HepG2 (cell line): Measurements from ENCODE around the gene SLTM. TPM values are rescaled to one million over a fixed set of nuclear protein-coding genes. Genes with fewer than 3 reads are reported as not detected.

Experiments used
- ATAC-seq: fragments of 200-7000 bp; cut with Tn5 transposase; 3 replicates; pipeline ENCODE4 v1.9.1; 2020; ENCODE audit warnings: mild to moderate bottlenecking, moderate library complexity
- BruUV-seq: library from RNA; stranded (reverse); fragments of 400-500 nt; replicated peaks from 2 replicates; lab custom pipeline; 2021; lab: Mats Ljungman, UMichigan
- CTCF ChIA-PET: fragments of 300-600 bp; formaldehyde crosslinking; extraction: SDS; loops from one replicate; lab custom pipeline; 2021; ENCODE audit warnings: low total read pairs, inconsistent platforms, low intra/inter-chr PET ratio; lab: Yijun Ruan, JAX
- POLR2A ChIA-PET: fragments of 350-600 bp; sonication (Branson Sonifier 250); formaldehyde crosslinking; loops from one replicate; lab custom pipeline; 2020; ENCODE audit warnings: antibody characterized with exemption, inconsistent platforms; lab: Yijun Ruan, JAX
- DNase-seq: peaks from one replicate; pipeline ENCODE4 v3.0.0-alpha.2; 2015; ENCODE audit warnings: low spot score
- FAIRE-seq: peaks from 3 replicates; lab custom pipeline; 2011; peaks lifted over from hg19 to GRCh38; lab: Jason Lieb, UNC
- H2AFZ ChIP-seq: one replicate; pipeline ENCODE4 v1.6.1; 2011; ENCODE audit warnings: low read length, inconsistent platforms
- H3K27ac ChIP-seq: fragments of 300-600 bp; 3 replicates; pipeline ENCODE4 v1.8.0; 2011; ENCODE audit warnings: mixed run types, mild to moderate bottlenecking, mixed read lengths, low read length, inconsistent platforms; ENCODE audit not compliant: insufficient read depth; ENCODE audit errors: extremely low read length
- H3K27me3 ChIP-seq, 2 experiments: fragments of 200-600 bp in 1 of 2; 2 replicates in 1 of 2; 3 replicates in 1 of 2; pipeline versions ENCODE4 v1.6.0 to v1.8.0; 2011; ENCODE audit warnings: low read length in 2 of 2, mild to moderate bottlenecking in 2 of 2, moderate library complexity in 2 of 2, inconsistent platforms in 1 of 2; ENCODE audit not compliant: insufficient read depth in 2 of 2, control insufficient read depth in 1 of 2
- H3K36me3 ChIP-seq, 2 experiments: fragments of 200-600 bp in 1 of 2; replicated peaks in 1 of 2; 2 replicates in 1 of 2; 3 replicates in 1 of 2; pipeline versions ENCODE4 v1.5.1 to v1.8.0; 2011; ENCODE audit warnings: low read length in 2 of 2, inconsistent platforms in 1 of 2; ENCODE audit not compliant: insufficient read depth in 2 of 2, control insufficient read depth in 1 of 2
- H3K4me1 ChIP-seq: 2 replicates; pipeline ENCODE4 v1.5.1; 2012; ENCODE audit warnings: low read length, inconsistent platforms; ENCODE audit not compliant: insufficient read depth
- H3K4me2 ChIP-seq: 2 replicates; pipeline ENCODE4 v1.6.0; 2011; ENCODE audit warnings: low read depth, low read length, inconsistent platforms
- H3K4me3 ChIP-seq, 3 experiments: fragments of 200-600 bp in 1 of 3; sonication (generic), shearing (Covaris generic) in 1 of 3; replicated peaks in 1 of 3; 2 replicates each; pipeline ENCODE4 v1.5.1; 2011 to 2016; ENCODE audit warnings: low read length in 3 of 3, inconsistent platforms in 2 of 3, low read depth in 2 of 3, mild to moderate bottlenecking in 2 of 3, control low read depth in 1 of 3, mixed read lengths in 1 of 3; ENCODE audit not compliant: insufficient read depth in 1 of 3
- H3K79me2 ChIP-seq: one replicate; pipeline ENCODE4 v1.6.1; 2011; ENCODE audit warnings: low read length, inconsistent platforms; ENCODE audit not compliant: insufficient read depth
- H3K9ac ChIP-seq: 2 replicates; pipeline ENCODE4 v1.6.0; 2011; ENCODE audit warnings: mild to moderate bottlenecking, low read depth, low read length, inconsistent platforms; ENCODE audit not compliant: insufficient read depth
- H3K9me3 ChIP-seq: 2 replicates; pipeline ENCODE4 v1.5.1; 2012; ENCODE audit warnings: mild to moderate bottlenecking, low read length
- H4K20me1 ChIP-seq: 2 replicates; pipeline ENCODE4 v1.6.0; 2011; ENCODE audit warnings: inconsistent platforms, mild to moderate bottlenecking, low read length, moderate library complexity; ENCODE audit not compliant: insufficient read depth
- CTCF ChIP-seq: sonication (generic); formaldehyde crosslinking; IDR thresholded peaks from 2 replicates; pipeline ENCODE4 v1.5.0; 2020; ENCODE audit warnings: mild to moderate bottlenecking, missing genetic modification reagents, moderate library complexity
- HMG20A ChIP-seq: IDR thresholded peaks from 2 replicates; pipeline ENCODE4 v1.6.1; 2016; ENCODE audit warnings: borderline replicate concordance
- MIXL1 ChIP-seq: IDR thresholded peaks from 2 replicates; pipeline ENCODE4 v1.6.1; 2016
- MYNN ChIP-seq: sonication (generic); formaldehyde crosslinking; IDR thresholded peaks from 2 replicates; pipeline ENCODE4 v1.4.0; 2020; ENCODE audit warnings: mild to moderate bottlenecking, low read depth, missing genetic modification reagents
- NBN ChIP-seq: fragments of 450-650 bp; conservative IDR thresholded peaks from 2 replicates; pipeline ENCODE4 v1.6.1; 2017
- PATZ1 ChIP-seq: sonication (generic); formaldehyde crosslinking; IDR thresholded peaks from 2 replicates; pipeline ENCODE4 v1.4.0; 2020; ENCODE audit warnings: missing genetic modification reagents
- SMARCC2 ChIP-seq: fragments of 450-650 bp; IDR thresholded peaks from 2 replicates; pipeline ENCODE4 v1.6.1; 2017; ENCODE audit warnings: antibody characterized with exemption, mild to moderate bottlenecking
- SMC3 ChIP-seq: IDR thresholded peaks from 2 replicates; pipeline ENCODE4 v1.6.1; 2011; ENCODE audit warnings: low read length, improper control_type of control experiment
- STAG1 ChIP-seq: sonication (generic); formaldehyde crosslinking; IDR thresholded peaks from 2 replicates; pipeline ENCODE4 v1.4.0; 2020; ENCODE audit warnings: missing genetic modification reagents
- TBX3 ChIP-seq: fragments of 450-650 bp; IDR thresholded peaks from 2 replicates; pipeline ENCODE4 v1.6.1; 2017; ENCODE audit warnings: antibody characterized with exemption, mild to moderate bottlenecking, inconsistent platforms, borderline replicate concordance
- TRIM24 ChIP-seq: sonication (generic); formaldehyde crosslinking; IDR thresholded peaks from 2 replicates; pipeline ENCODE4 v1.8.0; 2022; ENCODE audit warnings: mild to moderate bottlenecking, missing genetic modification reagents
- ZFX ChIP-seq: sonication (generic); formaldehyde crosslinking; IDR thresholded peaks from 2 replicates; pipeline ENCODE4 v1.4.0; 2020; ENCODE audit warnings: mild to moderate bottlenecking, low read depth, missing genetic modification reagents, moderate library complexity
- ZKSCAN1 ChIP-seq: fragments of 150-350 bp; IDR thresholded peaks from 2 replicates; pipeline ENCODE4 v1.6.1; 2014; ENCODE audit warnings: low read length
- ZNF136 ChIP-seq: sonication (generic); formaldehyde crosslinking; IDR thresholded peaks from 2 replicates; pipeline ENCODE4 v1.8.1; 2022; ENCODE audit warnings: low read depth, mild to moderate bottlenecking, moderate library complexity, missing genetic modification reagents
- ZNF33A ChIP-seq: sonication (generic); formaldehyde crosslinking; IDR thresholded peaks from 2 replicates; pipeline ENCODE4 v1.5.1; 2020; ENCODE audit warnings: missing genetic modification reagents, mild to moderate bottlenecking, moderate library complexity, borderline replicate concordance
- ZNF512B ChIP-seq: sonication (generic); formaldehyde crosslinking; IDR thresholded peaks from 2 replicates; pipeline ENCODE4 v1.5.1; 2020; ENCODE audit warnings: missing genetic modification reagents, mild to moderate bottlenecking, borderline replicate concordance
- ZNF549 ChIP-seq: sonication (generic); formaldehyde crosslinking; IDR thresholded peaks from 2 replicates; pipeline ENCODE4 v1.5.0; 2020; ENCODE audit warnings: missing genetic modification reagents
- WGBS: methylation state at CpG from one replicate; pipeline ENCODE4 v1.1.6; 2017; ENCODE audit warnings: low lambda C conversion rate; 5-methylcytosine and 5-hydroxymethylcytosine counted together
- in situ Hi-C: cut with HindIII; loops from 2 replicates; pipeline ENCODE4 v1.10.0; 2017; ENCODE audit warnings: low pct_unique_long_range_greater_than_20kb; ENCODE audit not compliant: extremely low pct_ligation_motif_present
- intact Hi-C: fragments of 100-400 bp; cut with micrococcal nuclease; formaldehyde crosslinking; loops from one replicate; pipeline ENCODE4 v1.10.0; 2022; ENCODE audit not compliant: unreplicated experiment
- polyA plus RNA-seq, 8 experiments: library from polyadenylated mRNA; depleted of rRNA in 3 of 8; stranded (reverse) in 7 of 8; unstranded in 1 of 8; fragments of >200 nt; fragmentation: Illumina TruSeq in 4 of 8; extraction: Trizol in 4 of 8; gene quantifications; 2 replicates each; pipeline versions ENCODE4 v1.2.1 to v1.2.3, GENCODE V29; 2011 to 2016; ENCODE audit warnings: low read depth in 4 of 8, missing spikeins in 1 of 8, mixed read lengths in 1 of 8; ENCODE audit not compliant: insufficient read depth in 1 of 8
- total RNA-seq, 5 experiments: library from RNA; depleted of rRNA; stranded (reverse); fragments of >200 nt; fragmentation: Illumina TruSeq; extraction: Trizol; gene quantifications; 2 replicates each; pipeline ENCODE4 v1.2.3, GENCODE V29; 2016; ENCODE audit warnings: low read depth in 1 of 5
- TF ChIP-seq, protein P1 (sequence below): sonication (generic); formaldehyde crosslinking; IDR thresholded peaks from 2 replicates; pipeline ENCODE4 v1.4.0; 2020; ENCODE audit warnings: mild to moderate bottlenecking, missing genetic modification reagents

Gene SLTM
- total and polyA plus RNA-seq, 2 of the 13 experiments (the other 11 are each of a cell fraction or from before 2014, with no cell fraction given): 22.0 to 64.2 TPM

DNA sequence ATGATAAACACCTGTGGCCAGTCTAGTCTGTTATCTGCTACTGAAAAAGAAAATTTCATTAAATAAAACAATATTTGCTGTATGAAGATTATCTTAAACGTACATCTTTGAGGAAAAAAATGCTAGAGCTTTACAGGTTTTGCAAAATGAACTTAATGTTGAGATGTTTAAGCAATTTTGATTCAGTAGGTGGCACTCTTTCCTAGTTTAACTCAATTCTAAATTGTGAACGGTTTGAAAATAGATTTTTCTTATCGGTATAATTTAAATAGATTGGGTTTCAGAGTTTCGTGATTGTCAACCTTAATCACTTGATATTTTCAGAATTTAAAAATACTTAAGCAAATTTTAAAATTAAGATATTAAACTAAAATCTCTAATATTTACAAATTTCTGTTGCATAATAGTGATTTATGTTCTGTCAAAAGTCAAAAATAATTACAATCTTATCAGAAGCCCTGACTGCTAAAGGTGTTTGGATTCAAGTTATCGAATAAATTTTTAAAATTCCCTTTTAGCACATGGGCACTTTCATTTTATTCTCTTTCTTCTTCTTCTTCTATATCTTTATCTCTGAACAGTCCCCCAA, 47.0 kb upstream of the SLTM start:
- BruUV-seq: no TSS peak
- ChIA-PET POLR2A (no interaction called here), CTCF (interaction anchor here (1.6 to 1.7 kb wide), 2 partner anchors 157 to 512 kb away, joined by 12 to 16 read pairs; no protein-coding TSS in a partner anchor)
- no peak overlapping the region; the same call in 1 of the 2 replicates for H3K4me2 ChIP-seq
- H2AFZ ChIP-seq: no peak overlapping the region
- no peak overlapping the region for H3K9ac ChIP-seq
- H3K27me3 ChIP-seq: no peaks in the 10 kb centered on the region
- H3K36me3 ChIP-seq: no peaks in the 10 kb centered on the region
- ATAC-seq: no peak
- peak; percentile 23 for DNase-seq
- FAIRE-seq: peak; percentile 67
- intact Hi-C loops: loop anchor here (1.0 to 10.0 kb wide), 4 partner anchors 94 to 520 kb away; partner anchors contain the start of gene CCNB2
- peaks cover 13% of the 10 kb centered on the region for H3K4me1 ChIP-seq
- H4K20me1 ChIP-seq: no peaks in the 10 kb centered on the region
- no peaks in the 10 kb centered on the region for H3K79me2 ChIP-seq
- 0% methylated on average over 5 of the region's 5 CpGs for WGBS
- H3K27ac ChIP-seq: no peak overlapping the region
- no peaks in the 10 kb centered on the region for H3K9me3 ChIP-seq
- H3K4me3 ChIP-seq: no peak overlapping the region
- in situ Hi-C loops: loop anchor here (5.0 to 10.0 kb wide), 2 partner anchors 157 to 514 kb away; no protein-coding TSS in a partner anchor
- TF ChIP-seq PATZ1 (CRISPR knock-in tag): no peak
- TF ChIP-seq TBX3: no peak
- no peak for TF ChIP-seq MYNN (CRISPR knock-in tag)
- TF ChIP-seq ZNF549: no peak
- no peak for TF ChIP-seq NBN
- no peak for TF ChIP-seq ZFX (CRISPR knock-in tag)
- TF ChIP-seq ZNF136 (CRISPR knock-in tag): no peak
- no peak for TF ChIP-seq HMG20A (CRISPR knock-in tag)
- TF ChIP-seq SMARCC2: no peak
- TF ChIP-seq SMC3: peak; percentile 32; the same call in 1 of the 2 replicates
- no peak for TF ChIP-seq TRIM24 (CRISPR knock-in tag)
- peak; percentile 53 for TF ChIP-seq CTCF
- peak; percentile 69 for TF ChIP-seq STAG1 (CRISPR knock-in tag)
- no peak for TF ChIP-seq ZNF512B (CRISPR knock-in tag)
- TF ChIP-seq MIXL1 (CRISPR knock-in tag): no peak
- no peak for TF ChIP-seq ZNF33A (CRISPR knock-in tag)
- TF ChIP-seq ZKSCAN1: no peak
- TF ChIP-seq, protein P1, sequence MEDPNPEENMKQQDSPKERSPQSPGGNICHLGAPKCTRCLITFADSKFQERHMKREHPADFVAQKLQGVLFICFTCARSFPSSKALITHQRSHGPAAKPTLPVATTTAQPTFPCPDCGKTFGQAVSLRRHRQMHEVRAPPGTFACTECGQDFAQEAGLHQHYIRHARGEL (CRISPR knock-in tag): no peak
